ENCODE data around the gene STX8.

The STX8 gene

DNA sequence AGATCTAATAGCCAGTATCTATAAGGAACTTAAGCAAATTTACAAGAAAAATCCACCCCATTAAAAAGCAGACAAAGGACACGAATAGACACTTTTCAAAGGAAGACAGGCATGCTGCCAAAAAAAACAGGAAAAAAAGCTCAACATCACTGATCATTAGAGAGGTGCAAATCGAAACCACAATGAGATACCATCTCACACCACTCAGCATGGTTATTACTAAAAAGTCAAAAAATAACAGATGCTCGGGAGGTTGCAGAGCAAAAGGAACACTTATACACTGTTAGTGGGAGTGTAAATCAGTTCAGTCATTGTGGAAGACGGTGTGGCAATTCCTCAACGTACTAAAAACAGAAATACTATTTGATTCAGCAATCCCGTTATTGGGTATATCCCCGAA lies 9.6 kb downstream of the STX8 start (continued):
- TF ChIP-seq, protein P1, sequence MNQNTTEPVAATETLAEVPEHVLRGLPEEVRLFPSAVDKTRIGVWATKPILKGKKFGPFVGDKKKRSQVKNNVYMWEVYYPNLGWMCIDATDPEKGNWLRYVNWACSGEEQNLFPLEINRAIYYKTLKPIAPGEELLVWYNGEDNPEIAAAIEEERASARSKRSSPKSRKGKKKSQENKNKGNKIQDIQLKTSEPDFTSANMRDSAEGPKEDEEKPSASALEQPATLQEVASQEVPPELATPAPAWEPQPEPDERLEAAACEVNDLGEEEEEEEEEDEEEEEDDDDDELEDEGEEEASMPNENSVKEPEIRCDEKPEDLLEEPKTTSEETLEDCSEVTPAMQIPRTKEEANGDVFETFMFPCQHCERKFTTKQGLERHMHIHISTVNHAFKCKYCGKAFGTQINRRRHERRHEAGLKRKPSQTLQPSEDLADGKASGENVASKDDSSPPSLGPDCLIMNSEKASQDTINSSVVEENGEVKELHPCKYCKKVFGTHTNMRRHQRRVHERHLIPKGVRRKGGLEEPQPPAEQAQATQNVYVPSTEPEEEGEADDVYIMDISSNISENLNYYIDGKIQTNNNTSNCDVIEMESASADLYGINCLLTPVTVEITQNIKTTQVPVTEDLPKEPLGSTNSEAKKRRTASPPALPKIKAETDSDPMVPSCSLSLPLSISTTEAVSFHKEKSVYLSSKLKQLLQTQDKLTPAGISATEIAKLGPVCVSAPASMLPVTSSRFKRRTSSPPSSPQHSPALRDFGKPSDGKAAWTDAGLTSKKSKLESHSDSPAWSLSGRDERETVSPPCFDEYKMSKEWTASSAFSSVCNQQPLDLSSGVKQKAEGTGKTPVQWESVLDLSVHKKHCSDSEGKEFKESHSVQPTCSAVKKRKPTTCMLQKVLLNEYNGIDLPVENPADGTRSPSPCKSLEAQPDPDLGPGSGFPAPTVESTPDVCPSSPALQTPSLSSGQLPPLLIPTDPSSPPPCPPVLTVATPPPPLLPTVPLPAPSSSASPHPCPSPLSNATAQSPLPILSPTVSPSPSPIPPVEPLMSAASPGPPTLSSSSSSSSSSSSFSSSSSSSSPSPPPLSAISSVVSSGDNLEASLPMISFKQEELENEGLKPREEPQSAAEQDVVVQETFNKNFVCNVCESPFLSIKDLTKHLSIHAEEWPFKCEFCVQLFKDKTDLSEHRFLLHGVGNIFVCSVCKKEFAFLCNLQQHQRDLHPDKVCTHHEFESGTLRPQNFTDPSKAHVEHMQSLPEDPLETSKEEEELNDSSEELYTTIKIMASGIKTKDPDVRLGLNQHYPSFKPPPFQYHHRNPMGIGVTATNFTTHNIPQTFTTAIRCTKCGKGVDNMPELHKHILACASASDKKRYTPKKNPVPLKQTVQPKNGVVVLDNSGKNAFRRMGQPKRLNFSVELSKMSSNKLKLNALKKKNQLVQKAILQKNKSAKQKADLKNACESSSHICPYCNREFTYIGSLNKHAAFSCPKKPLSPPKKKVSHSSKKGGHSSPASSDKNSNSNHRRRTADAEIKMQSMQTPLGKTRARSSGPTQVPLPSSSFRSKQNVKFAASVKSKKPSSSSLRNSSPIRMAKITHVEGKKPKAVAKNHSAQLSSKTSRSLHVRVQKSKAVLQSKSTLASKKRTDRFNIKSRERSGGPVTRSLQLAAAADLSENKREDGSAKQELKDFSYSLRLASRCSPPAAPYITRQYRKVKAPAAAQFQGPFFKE (tag by site-specific recombination; IDR thresholded peaks at IDR 0.05; ENCODE audit: borderline replicate concordance), result no peak
- TF ChIP-seq SP7 (tag by site-specific recombination; IDR thresholded peaks at IDR 0.05) (peak; percentile 93), ZSCAN16 (tag by site-specific recombination; IDR thresholded peaks at IDR 0.05) (no peak), ZBTB8A (tag by site-specific recombination; IDR thresholded peaks at IDR 0.05) (peak; percentile 22), WT1 (tag by site-specific recombination; IDR thresholded peaks at IDR 0.05) (peak; percentile 50), REPIN1 (tag by site-specific recombination; IDR thresholded peaks at IDR 0.05; ENCODE audit: low read depth) (no peak), ZNF10 (tag by site-specific recombination; IDR thresholded peaks at IDR 0.05) (0 out of 2 replicates have a peak, but pooled peaks have one; percentile 61), ZIC2 (tag by site-specific recombination; IDR thresholded peaks at IDR 0.05) (peak; percentile 46; the same call in 1 of the 2 replicates), ZNF76 (tag by site-specific recombination; IDR thresholded peaks at IDR 0.05; ENCODE audit: borderline replicate concordance, low read depth) (no peak; the same call in 1 of the 2 replicates), ZSCAN23 (tag by site-specific recombination; IDR thresholded peaks at IDR 0.05) (peak; percentile 75; the same call in 1 of the 2 replicates), ZFP41 (tag by site-specific recombination; IDR thresholded peaks at IDR 0.05; ENCODE audit: borderline replicate concordance) (no peak), ZNF112 (tag by site-specific recombination; IDR thresholded peaks at IDR 0.05) (no peak), GLI2 (tag by site-specific recombination; IDR thresholded peaks at IDR 0.05; ENCODE audit: borderline replicate concordance, low read depth) (peak; percentile 31; the same call in 1 of the 2 replicates), ZNF391 (tag by site-specific recombination; IDR thresholded peaks at IDR 0.05; ENCODE audit: borderline replicate concordance, low read depth) (no peak), KLF8 (tag by site-specific recombination; IDR thresholded peaks at IDR 0.05) (peak; percentile 79), ZNF623 (tag by site-specific recombination; IDR thresholded peaks at IDR 0.05) (no peak), ZNF433 (tag by site-specific recombination; IDR thresholded peaks at IDR 0.05; ENCODE audit: low read depth) (no peak), ZNF560 (tag by site-specific recombination; IDR thresholded peaks at IDR 0.05; ENCODE audit: borderline replicate concordance) (no peak), ZNF521 (tag by site-specific recombination; IDR thresholded peaks at IDR 0.05) (no peak), SCRT2 (tag by site-specific recombination; IDR thresholded peaks at IDR 0.05) (0 out of 2 replicates have a peak, but pooled peaks have one; percentile 11), ZNF184 (tag by site-specific recombination; IDR thresholded peaks at IDR 0.05) (0 out of 2 replicates have a peak, but pooled peaks have one; percentile 60), ZNF654 (tag by site-specific recombination; IDR thresholded peaks at IDR 0.05; ENCODE audit: low read depth) (no peak; the same call in 1 of the 2 replicates)
- TF ChIP-seq, protein P2, sequence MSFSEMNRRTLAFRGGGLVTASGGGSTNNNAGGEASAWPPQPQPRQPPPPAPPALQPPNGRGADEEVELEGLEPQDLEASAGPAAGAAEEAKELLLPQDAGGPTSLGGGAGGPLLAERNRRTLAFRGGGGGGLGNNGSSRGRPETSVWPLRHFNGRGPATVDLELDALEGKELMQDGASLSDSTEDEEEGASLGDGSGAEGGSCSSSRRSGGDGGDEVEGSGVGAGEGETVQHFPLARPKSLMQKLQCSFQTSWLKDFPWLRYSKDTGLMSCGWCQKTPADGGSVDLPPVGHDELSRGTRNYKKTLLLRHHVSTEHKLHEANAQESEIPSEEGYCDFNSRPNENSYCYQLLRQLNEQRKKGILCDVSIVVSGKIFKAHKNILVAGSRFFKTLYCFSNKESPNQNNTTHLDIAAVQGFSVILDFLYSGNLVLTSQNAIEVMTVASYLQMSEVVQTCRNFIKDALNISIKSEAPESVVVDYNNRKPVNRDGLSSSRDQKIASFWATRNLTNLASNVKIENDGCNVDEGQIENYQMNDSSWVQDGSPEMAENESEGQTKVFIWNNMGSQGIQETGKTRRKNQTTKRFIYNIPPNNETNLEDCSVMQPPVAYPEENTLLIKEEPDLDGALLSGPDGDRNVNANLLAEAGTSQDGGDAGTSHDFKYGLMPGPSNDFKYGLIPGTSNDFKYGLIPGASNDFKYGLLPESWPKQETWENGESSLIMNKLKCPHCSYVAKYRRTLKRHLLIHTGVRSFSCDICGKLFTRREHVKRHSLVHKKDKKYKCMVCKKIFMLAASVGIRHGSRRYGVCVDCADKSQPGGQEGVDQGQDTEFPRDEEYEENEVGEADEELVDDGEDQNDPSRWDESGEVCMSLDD (tag by site-specific recombination; IDR thresholded peaks at IDR 0.05), result no peak
- TF ChIP-seq, protein P3, sequence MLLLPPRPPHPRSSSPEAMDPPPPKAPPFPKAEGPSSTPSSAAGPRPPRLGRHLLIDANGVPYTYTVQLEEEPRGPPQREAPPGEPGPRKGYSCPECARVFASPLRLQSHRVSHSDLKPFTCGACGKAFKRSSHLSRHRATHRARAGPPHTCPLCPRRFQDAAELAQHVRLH (tag by site-specific recombination; IDR thresholded peaks at IDR 0.05), result peak; percentile 63; the same call in 1 of the 2 replicates
- TF ChIP-seq, protein P4, sequence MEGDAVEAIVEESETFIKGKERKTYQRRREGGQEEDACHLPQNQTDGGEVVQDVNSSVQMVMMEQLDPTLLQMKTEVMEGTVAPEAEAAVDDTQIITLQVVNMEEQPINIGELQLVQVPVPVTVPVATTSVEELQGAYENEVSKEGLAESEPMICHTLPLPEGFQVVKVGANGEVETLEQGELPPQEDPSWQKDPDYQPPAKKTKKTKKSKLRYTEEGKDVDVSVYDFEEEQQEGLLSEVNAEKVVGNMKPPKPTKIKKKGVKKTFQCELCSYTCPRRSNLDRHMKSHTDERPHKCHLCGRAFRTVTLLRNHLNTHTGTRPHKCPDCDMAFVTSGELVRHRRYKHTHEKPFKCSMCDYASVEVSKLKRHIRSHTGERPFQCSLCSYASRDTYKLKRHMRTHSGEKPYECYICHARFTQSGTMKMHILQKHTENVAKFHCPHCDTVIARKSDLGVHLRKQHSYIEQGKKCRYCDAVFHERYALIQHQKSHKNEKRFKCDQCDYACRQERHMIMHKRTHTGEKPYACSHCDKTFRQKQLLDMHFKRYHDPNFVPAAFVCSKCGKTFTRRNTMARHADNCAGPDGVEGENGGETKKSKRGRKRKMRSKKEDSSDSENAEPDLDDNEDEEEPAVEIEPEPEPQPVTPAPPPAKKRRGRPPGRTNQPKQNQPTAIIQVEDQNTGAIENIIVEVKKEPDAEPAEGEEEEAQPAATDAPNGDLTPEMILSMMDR (tag by site-specific recombination; IDR thresholded peaks at IDR 0.05), result no peak
- TF ChIP-seq, protein P5, sequence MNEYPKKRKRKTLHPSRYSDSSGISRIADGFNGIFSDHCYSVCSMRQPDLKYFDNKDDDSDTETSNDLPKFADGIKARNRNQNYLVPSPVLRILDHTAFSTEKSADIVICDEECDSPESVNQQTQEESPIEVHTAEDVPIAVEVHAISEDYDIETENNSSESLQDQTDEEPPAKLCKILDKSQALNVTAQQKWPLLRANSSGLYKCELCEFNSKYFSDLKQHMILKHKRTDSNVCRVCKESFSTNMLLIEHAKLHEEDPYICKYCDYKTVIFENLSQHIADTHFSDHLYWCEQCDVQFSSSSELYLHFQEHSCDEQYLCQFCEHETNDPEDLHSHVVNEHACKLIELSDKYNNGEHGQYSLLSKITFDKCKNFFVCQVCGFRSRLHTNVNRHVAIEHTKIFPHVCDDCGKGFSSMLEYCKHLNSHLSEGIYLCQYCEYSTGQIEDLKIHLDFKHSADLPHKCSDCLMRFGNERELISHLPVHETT (tag by site-specific recombination; IDR thresholded peaks at IDR 0.05), result no peak
- TF ChIP-seq, protein P6, sequence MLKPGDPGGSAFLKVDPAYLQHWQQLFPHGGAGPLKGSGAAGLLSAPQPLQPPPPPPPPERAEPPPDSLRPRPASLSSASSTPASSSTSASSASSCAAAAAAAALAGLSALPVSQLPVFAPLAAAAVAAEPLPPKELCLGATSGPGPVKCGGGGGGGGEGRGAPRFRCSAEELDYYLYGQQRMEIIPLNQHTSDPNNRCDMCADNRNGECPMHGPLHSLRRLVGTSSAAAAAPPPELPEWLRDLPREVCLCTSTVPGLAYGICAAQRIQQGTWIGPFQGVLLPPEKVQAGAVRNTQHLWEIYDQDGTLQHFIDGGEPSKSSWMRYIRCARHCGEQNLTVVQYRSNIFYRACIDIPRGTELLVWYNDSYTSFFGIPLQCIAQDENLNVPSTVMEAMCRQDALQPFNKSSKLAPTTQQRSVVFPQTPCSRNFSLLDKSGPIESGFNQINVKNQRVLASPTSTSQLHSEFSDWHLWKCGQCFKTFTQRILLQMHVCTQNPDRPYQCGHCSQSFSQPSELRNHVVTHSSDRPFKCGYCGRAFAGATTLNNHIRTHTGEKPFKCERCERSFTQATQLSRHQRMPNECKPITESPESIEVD (tag by site-specific recombination; IDR thresholded peaks at IDR 0.05), result peak; percentile 98

Measured in HEK293 (cell line).